GM21447 (cell line): Measurements from ENCODE around the gene NRP2.

ENCODE experiments used
- ATAC-seq: cut with Tn5 transposase; IDR thresholded peaks from one replicate; pipeline ENCODE4 v1.9.1; 2021; ENCODE audit not compliant: unreplicated experiment

NRP2 gene, protein sequence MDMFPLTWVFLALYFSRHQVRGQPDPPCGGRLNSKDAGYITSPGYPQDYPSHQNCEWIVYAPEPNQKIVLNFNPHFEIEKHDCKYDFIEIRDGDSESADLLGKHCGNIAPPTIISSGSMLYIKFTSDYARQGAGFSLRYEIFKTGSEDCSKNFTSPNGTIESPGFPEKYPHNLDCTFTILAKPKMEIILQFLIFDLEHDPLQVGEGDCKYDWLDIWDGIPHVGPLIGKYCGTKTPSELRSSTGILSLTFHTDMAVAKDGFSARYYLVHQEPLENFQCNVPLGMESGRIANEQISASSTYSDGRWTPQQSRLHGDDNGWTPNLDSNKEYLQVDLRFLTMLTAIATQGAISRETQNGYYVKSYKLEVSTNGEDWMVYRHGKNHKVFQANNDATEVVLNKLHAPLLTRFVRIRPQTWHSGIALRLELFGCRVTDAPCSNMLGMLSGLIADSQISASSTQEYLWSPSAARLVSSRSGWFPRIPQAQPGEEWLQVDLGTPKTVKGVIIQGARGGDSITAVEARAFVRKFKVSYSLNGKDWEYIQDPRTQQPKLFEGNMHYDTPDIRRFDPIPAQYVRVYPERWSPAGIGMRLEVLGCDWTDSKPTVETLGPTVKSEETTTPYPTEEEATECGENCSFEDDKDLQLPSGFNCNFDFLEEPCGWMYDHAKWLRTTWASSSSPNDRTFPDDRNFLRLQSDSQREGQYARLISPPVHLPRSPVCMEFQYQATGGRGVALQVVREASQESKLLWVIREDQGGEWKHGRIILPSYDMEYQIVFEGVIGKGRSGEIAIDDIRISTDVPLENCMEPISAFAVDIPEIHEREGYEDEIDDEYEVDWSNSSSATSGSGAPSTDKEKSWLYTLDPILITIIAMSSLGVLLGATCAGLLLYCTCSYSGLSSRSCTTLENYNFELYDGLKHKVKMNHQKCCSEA

DNA sequence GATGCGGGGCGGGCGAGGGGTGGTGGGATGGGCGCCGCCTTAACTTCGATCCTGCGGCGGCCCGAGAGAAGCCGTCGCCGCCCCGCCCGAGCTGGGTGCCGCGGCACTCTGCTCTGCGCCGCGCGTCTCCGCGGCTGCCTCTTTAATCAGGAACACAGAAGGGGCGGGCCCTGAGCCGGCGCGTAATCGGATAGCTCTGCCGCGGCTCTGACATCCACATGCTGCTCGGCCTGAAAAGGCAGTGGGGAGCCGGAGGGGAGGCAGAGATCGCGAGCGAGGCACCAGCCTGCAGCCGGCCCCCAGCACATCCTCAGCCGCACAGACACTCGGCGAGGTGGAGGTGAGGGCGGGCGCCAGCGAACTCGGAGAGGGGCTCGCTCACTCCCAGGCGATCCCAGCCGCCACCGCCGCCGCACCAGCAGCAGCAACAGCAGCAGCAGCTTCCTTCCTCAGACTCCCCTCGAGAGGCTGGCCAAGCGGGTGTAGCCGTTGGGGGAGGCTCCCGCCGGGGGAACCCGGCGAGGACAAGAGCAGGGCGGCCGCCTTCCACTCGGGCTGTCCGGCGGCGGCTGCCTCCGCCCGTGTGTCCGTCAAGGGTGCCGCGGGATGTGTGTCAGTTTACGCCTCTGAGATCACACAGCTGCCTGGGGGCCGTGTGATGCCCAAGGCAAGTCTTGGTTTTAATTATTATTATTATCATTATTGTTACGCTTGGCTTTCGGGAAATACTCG, at the start of gene NRP2:
NRP2 (plus strand) TSS at position 263 of the 732 bp plus-strand sequence. CDS start 790 bp downstream, outside the sequence.
- peak; percentile 62 for ATAC-seq

- no peak for ATAC-seq
Observed at GRCh38 chr2:205633994-205634393, 48.3 kb upstream of the NRP2 start.

DNA sequence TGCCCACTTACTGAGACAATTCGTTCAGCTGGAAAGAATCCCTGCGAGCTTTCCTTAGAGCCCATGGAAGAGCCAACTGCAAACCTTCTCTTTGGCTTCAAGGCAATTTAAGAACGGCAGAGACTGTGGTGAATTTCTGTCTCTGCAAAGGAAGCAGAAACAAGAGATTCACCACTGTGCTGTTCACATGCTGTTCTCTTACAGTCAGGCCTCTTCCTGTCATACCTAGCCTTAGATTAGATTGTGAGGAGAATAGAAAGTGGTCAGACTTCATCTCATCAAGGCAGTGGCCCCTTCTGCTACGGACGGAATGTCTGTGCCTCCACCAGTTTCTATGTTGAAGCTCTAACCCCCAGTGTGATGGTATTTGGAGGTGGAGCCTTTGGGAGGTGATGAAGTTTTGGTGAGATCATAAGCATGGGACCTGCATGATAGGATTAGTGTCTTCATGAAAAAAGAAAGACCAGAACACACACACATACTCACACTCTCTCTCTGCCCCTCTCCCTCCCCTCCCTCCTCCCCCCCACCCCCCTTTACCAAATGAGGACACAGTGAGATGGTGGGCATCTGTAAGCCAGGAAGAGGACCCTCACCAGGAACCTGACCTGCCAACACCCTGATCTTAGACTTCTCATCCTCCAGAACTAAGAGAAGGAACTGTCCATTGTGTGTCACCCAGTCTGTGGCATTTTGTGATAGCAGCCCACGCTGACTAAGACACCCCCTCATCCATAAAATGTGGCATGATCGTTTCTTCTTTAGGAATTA, 45.6 kb upstream of the NRP2 start:
- no peak for ATAC-seq

DNA sequence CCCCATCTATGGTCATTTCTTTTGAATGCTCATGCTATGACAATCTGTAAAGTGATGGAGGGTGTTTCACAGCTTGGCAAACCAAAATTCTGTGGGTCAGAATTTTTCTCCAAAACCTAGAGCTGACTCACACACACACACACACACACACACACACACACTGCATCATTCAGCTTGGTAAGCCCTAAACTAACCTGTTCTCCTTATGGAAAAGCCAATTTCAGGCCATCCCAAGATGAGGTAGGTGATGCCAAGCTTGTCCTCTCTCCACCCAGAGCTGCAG, 45.0 kb upstream of the NRP2 start:
- ATAC-seq, result no peak

DNA sequence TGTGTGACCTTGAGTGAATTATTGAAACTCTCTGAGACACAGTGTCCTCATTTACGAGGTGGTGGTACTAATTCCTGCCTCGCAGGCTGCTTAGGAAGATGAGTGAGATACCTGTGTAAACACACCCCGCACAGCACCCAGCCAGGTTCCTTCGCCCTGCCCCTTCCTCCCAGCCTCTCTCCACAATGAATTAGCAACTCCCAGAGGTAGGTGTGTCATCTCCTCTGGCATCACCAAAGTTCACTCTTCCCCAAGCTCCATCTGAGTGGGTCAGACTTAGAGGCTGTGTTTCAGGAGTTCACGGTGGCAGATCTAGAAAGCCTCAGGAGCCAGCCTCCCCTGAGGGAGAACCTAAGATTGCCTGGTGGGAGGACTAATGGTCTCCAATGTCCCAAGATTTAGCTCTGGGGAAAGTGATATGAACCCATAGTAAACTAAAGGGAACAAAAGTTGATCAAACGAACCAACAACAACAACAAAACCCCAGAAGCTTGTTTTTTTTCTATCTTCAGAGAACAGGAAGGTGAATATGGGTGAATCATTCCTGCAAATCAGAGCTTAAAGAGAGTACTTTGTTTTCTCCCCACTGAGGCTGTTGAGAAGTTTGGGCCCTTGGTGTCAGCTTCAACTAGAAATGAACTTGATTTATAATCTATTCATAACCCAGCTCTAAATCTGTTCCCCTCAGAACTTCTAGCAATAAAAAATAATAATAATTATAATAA, 44.4 kb upstream of the NRP2 start:
- ATAC-seq, result no peak

- ATAC-seq, result no peak
Observed at GRCh38 chr2:205640716-205641115, 41.6 kb upstream of the NRP2 start.

DNA sequence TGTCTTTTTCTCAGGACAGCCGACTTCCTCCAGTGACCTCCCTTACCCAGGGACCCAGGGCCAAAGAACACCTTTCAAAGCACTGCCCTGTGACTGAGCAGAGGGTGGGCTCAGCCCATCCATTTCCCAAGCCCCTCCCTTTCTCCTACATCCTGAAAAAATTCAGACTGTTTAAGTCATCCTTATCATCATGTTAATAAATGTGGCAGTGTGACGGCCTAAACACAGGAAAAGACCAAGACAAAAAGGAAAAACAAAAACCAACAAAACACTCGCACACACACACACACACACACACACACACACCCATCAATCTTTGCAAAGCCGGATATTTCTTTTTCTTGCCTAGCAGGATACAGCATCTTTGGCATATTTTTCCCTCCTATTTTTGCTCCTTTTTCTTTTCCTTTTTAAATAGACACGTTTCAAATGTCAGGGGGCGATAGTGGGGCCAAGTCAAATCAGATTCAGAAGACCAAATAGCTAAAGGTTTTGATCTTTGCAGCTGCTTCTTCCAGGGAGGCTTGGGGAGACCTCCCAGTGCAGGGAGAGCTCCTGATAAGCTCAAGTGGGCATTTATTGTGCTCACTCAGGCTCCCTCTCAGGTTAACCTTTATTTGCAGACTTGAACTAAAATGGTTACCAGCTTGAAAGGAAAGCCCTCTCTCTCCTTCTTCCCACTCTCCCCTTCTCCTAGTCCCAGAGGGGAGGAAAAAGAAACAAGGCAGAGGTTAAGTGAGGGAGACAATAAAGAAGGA, 39.5 kb upstream of the NRP2 start:
- ATAC-seq, result no peak

- no peak for ATAC-seq
Observed at GRCh38 chr2:205643391-205643885, 38.9 kb upstream of the NRP2 start.

- no peak for ATAC-seq
Observed at GRCh38 chr2:205644018-205644417, 38.3 kb upstream of the NRP2 start.

- ATAC-seq, result peak; percentile 99
Observed at GRCh38 chr2:205646680-205647079, 35.6 kb upstream of the NRP2 start.

DNA sequence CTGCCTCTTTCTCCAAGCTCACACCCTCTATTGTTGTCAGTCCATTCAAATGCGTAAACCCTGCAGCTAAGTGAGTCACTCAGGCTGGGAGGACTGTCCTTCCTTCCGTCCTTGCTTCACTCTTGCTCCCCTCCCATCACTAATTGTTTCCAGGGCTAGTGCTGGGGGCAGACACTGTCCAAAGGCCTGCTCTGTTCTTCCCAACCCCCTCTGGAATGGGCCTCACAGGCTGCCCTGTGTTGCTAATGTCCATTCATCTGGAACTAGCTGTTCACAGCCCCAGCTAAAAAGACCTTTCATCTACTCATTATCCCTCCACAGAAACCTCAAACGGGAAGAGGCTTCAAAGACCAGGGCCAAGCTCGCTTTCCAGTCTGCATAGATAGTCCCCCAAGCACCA, 31.9 kb upstream of the NRP2 start:
- no peak for ATAC-seq

DNA sequence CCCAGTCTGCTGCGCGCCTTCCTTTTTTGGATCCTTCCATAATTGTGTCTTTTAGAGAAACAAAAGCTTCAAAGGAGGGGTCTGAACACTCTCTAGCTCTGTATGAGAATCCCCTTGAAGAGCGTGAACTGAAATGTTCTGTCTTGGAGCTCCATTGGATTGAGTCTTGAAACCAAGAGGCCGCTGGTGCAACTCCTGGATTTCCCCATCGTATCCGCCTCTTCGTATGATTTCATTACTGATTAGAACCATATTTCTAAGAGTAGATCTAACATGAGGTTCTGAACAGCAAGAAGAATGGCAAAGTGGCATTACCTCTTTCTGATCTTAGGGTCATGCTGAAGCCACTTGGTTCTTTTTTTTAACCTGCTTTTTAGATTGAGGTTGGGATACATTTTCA, 31.4 kb upstream of the NRP2 start:
- no peak for ATAC-seq

DNA sequence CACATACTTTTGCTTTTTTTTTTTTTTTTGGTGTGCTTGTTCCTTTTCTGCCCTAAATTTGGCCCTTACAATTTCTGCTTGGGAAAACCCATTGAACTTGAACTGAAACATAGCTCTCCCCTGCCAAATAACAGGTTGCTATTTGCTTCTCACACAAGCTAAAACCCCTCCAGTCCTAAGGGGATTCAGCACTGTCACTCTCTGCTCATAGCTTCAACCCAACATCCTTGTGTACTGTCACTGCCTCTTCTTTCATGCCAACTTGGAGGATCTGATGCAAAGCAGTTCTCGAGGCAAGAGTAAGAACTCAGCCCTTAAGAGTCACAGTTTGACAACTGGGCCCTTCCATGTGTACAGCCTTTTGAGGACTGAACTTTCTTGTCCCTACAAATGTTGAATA, 30.6 kb upstream of the NRP2 start:
- no peak for ATAC-seq

DNA sequence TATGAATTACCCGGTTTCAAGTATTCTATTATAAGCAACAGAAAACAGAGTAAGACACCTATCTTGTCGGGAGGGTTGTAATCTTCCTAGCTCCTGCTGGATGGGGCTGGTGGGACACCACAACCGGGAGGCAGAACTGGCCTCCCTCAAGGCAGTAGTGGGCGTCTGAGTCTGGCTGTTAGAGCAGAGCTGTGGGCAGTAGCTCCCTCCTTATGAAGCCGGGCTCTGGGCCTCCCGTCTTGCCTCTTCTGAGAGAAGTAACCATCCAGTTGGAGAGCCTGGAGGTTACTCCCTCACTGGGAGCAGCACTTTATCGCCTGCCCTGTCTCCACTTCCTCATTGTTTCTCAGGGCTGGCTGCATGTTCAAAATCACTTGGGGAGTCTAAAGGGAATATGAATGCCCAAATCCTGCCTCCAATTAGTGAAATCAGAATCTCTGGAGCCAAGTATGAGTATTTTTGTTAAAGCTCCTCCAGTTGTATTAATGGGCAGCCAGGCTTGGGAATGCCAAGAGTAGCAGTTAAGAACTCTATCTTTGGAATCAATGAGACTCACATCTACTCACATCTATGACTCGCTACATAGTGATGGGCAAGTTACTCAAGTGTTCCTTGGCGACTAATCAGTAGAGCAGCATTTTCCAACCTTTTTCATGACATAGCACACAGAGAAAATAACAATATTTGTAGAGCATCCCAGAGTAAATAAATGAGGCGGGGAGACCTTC, 27.3 kb upstream of the NRP2 start:
- no peak for ATAC-seq

GRCh38 chr2:205655779-205656456, 26.4 kb upstream of the NRP2 start:
- ATAC-seq, result no peak

GRCh38 chr2:205656461-205656860, 25.8 kb upstream of the NRP2 start:
- no peak for ATAC-seq

DNA sequence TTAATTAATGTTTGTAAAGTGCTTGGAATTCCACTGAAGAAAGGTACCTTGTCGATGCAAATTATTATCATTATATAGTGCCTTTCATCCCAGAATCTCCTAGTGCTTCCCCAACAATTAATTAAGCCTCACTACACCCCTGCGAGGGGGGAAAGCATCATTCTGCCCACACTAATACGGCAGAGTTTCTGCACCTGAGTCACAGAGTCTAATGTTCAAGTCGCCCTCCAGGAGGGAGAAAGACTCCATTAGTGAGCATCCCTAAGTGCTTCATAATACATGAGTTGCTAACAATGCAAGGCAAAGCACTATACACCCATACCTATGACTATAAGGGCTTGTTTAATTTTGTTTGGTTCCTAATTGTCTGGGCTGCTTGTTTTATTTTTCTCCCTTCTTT, 25.4 kb upstream of the NRP2 start:
- no peak for ATAC-seq

- no peak for ATAC-seq
Observed at GRCh38 chr2:205657579-205657978, 24.7 kb upstream of the NRP2 start.
